ENCODE data around the gene TBC1D19. TPM values are rescaled to one million over a fixed set of nuclear protein-coding genes. Genes with fewer than 3 reads are reported as not detected.

The TBC1D19 gene
- polyA plus RNA-seq, 3 donors, result 1.9 to 2.8 (median 2.8) TPM

- H3K27ac ChIP-seq (ENCODE audit: low read depth, low read length), result no peak overlapping the region
- WGBS, 3 donors, result 29 to 71% (median 64%) methylated on average over 1 of the region's 1 CpG
Observed at GRCh38 chr4:26719954-26720552, 136.2 kb downstream of the TBC1D19 start.

- H3K27ac ChIP-seq (ENCODE audit: low read depth, low read length), result no peak overlapping the region
- WGBS, 3 donors, result 75 to 88% (median 79%) methylated on average over 1 of the region's 1 CpG
Observed at GRCh38 chr4:26721685-26722084, 137.8 kb downstream of the TBC1D19 start.

GRCh38 chr4:26723216-26723615 lies 139.3 kb downstream of the TBC1D19 start:
- 93 to 98% (median 95%) methylated on average over 1 of the region's 1 CpG for WGBS, 3 donors
- H3K27ac ChIP-seq (ENCODE audit: low read depth, low read length), result no peak overlapping the region

- no peak overlapping the region for H3K27ac ChIP-seq (ENCODE audit: low read depth, low read length)
Observed at GRCh38 chr4:26724534-26724933, 140.7 kb downstream of the TBC1D19 start.

- H3K27ac ChIP-seq (ENCODE audit: low read depth, low read length), result no peak overlapping the region
- WGBS, 3 donors, result 81 to 88% (median 86%) methylated on average over 6 of the region's 6 CpGs
Observed at GRCh38 chr4:26726655-26727387, 142.9 kb downstream of the TBC1D19 start.

- no peak overlapping the region for H3K27ac ChIP-seq (ENCODE audit: low read depth, low read length)
Observed at GRCh38 chr4:26727844-26728243, 144.0 kb downstream of the TBC1D19 start.

- H3K27ac ChIP-seq (ENCODE audit: low read depth, low read length), result no peak overlapping the region
- WGBS, 3 donors, result 83 to 95% (median 88%) methylated on average over 3 of the region's 3 CpGs
Observed at GRCh38 chr4:26729027-26729426, 145.1 kb downstream of the TBC1D19 start.

GRCh38 chr4:26729547-26729946 lies 145.7 kb downstream of the TBC1D19 start:
- no peak overlapping the region for H3K27ac ChIP-seq (ENCODE audit: low read depth, low read length)
- WGBS, 3 donors, result 0 to 9% (median 3%) methylated on average over 1 of the region's 1 CpG

GRCh38 chr4:26731351-26732035 lies 147.6 kb downstream of the TBC1D19 start:
- WGBS, 3 donors, result 64 to 82% (median 70%) methylated on average over 11 of the region's 11 CpGs
- H3K27ac ChIP-seq (ENCODE audit: low read depth, low read length), result no peak overlapping the region

- WGBS, 3 donors, result 97 to 100% (median 99%) methylated on average over 3 of the region's 3 CpGs
- no peak overlapping the region for H3K27ac ChIP-seq (ENCODE audit: low read depth, low read length)
Observed at GRCh38 chr4:26732356-26732755, 148.5 kb downstream of the TBC1D19 start.

GRCh38 chr4:26736621-26737020 lies 152.7 kb downstream of the TBC1D19 start:
- WGBS, 3 donors, result 84 to 89% (median 85%) methylated on average over 1 of the region's 1 CpG

GRCh38 chr4:26737385-26737784 lies 153.5 kb downstream of the TBC1D19 start:
- WGBS, 3 donors, result 67 to 76% (median 69%) methylated on average over 1 of the region's 1 CpG
- H3K27ac ChIP-seq (ENCODE audit: low read depth, low read length), result no peak overlapping the region

More at GRCh38 chr4:26736621-26737020, 152.7 kb downstream of the TBC1D19 start:
- H3K27ac ChIP-seq (ENCODE audit: low read depth, low read length), result no peak overlapping the region

GRCh38 chr4:26741491-26741871 lies 157.6 kb downstream of the TBC1D19 start:
- WGBS, 3 donors, result 10 to 47% (median 23%) methylated on average over 2 of the region's 2 CpGs
- no peak overlapping the region for H3K27ac ChIP-seq (ENCODE audit: low read depth, low read length)

GRCh38 chr4:26746802-26747213 lies 162.9 kb downstream of the TBC1D19 start:
- WGBS, 3 donors, result 71 to 92% (median 73%) methylated on average over 5 of the region's 5 CpGs
- H3K27ac ChIP-seq (ENCODE audit: low read depth, low read length), result no peak overlapping the region

- no peak overlapping the region for H3K27ac ChIP-seq (ENCODE audit: low read depth, low read length)
Observed at GRCh38 chr4:26748811-26749210, 164.9 kb downstream of the TBC1D19 start.

- H3K27ac ChIP-seq (ENCODE audit: low read depth, low read length), result no peak overlapping the region
- 74 to 90% (median 76%) methylated on average over 2 of the region's 2 CpGs for WGBS, 3 donors
Observed at GRCh38 chr4:26749867-26750266, 166.0 kb downstream of the TBC1D19 start.

- H3K27ac ChIP-seq (ENCODE audit: low read depth, low read length), result no peak overlapping the region
Observed at GRCh38 chr4:26751004-26751403, 167.1 kb downstream of the TBC1D19 start.

GRCh38 chr4:26751838-26752237 lies 168.0 kb downstream of the TBC1D19 start:
- no peak overlapping the region for H3K27ac ChIP-seq (ENCODE audit: low read depth, low read length)
- 85 to 97% (median 91%) methylated on average over 1 of the region's 1 CpG for WGBS, 3 donors

- no peak overlapping the region for H3K27ac ChIP-seq (ENCODE audit: low read depth, low read length)
- WGBS, 3 donors, result 97 to 98% (median 98%) methylated on average over 2 of the region's 2 CpGs
Observed at GRCh38 chr4:26753187-26753586, 169.3 kb downstream of the TBC1D19 start.

- no peak overlapping the region for H3K27ac ChIP-seq (ENCODE audit: low read depth, low read length)
- 72 to 76% (median 75%) methylated on average over 10 of the region's 10 CpGs for WGBS, 3 donors
Observed at GRCh38 chr4:26753617-26754016, 169.7 kb downstream of the TBC1D19 start.
